Measurements from ENCODE around the gene VANGL1. TPM values are rescaled to one million over a fixed set of nuclear protein-coding genes. Genes with fewer than 3 reads are reported as not detected.

VANGL1 gene
- total RNA-seq, 4 donors from 2014 or later: 4.1 to 7.2 (median 5.9) TPM

GRCh38 chr1:115690972-115691371 lies 49.2 kb downstream of the VANGL1 start:
- no peak for TF ChIP-seq CTCF (IDR thresholded peaks at IDR 0.05; ENCODE audit: low read depth)

- no peak for TF ChIP-seq CTCF (IDR thresholded peaks at IDR 0.05; ENCODE audit: low read depth)
These were observed 50.5 kb downstream of the VANGL1 start for GRCh38 chr1:115692224-115692623.

GRCh38 chr1:115694805-115695204 lies 53.0 kb downstream of the VANGL1 start:
- TF ChIP-seq CTCF (IDR thresholded peaks at IDR 0.05; ENCODE audit: low read depth): no peak

- TF ChIP-seq CTCF (IDR thresholded peaks at IDR 0.05; ENCODE audit: low read depth): no peak
These were observed 55.8 kb downstream of the VANGL1 start for GRCh38 chr1:115697619-115698018.

GRCh38 chr1:115701090-115701489 lies 59.3 kb downstream of the VANGL1 start:
- TF ChIP-seq CTCF (IDR thresholded peaks at IDR 0.05; ENCODE audit: low read depth): no peak

- TF ChIP-seq CTCF (IDR thresholded peaks at IDR 0.05; ENCODE audit: low read depth): no peak
These were observed 61.2 kb downstream of the VANGL1 start for GRCh38 chr1:115702959-115703358.

- no peak for TF ChIP-seq CTCF (IDR thresholded peaks at IDR 0.05; ENCODE audit: low read depth)
These were observed 63.5 kb downstream of the VANGL1 start for GRCh38 chr1:115705085-115705951.

Data from subcutaneous adipose tissue (tissue), 4 donors.